22Rv1 (cell line): ENCODE data around the gene USP2.

Source experiments
- H3K27ac ChIP-seq: fragments of 450-650 bp; 2 replicates; pipeline ENCODE4 v1.5.1; 2017
- CTCF ChIP-seq: fragments of 450-650 bp; IDR thresholded peaks from 2 replicates; pipeline ENCODE4 v1.5.1; 2017; ENCODE audit warnings: mild to moderate bottlenecking
- ZFX ChIP-seq: fragments of 450-650 bp; IDR thresholded peaks from 2 replicates; pipeline ENCODE4 v1.6.1; 2017; ENCODE audit warnings: antibody characterized with exemption, borderline replicate concordance

The USP2 gene

GRCh38 chr11:119351232-119351631 is 30.3 kb downstream of the USP2 start:
- H3K27ac ChIP-seq = no peak overlapping the region
- TF ChIP-seq CTCF (no peak), ZFX (no peak)

- no peak for TF ChIP-seq ZFX
- no peak for TF ChIP-seq CTCF
- H3K27ac ChIP-seq = no peak overlapping the region
These were observed 31.2 kb downstream of the USP2 start for GRCh38 chr11:119350302-119350701.

GRCh38 chr11:119347940-119348605 is 33.4 kb downstream of the USP2 start:
- no peak for TF ChIP-seq CTCF
- TF ChIP-seq ZFX = no peak
- H3K27ac ChIP-seq = no peak overlapping the region

- H3K27ac ChIP-seq = no peak overlapping the region
- TF ChIP-seq ZFX = no peak
- no peak for TF ChIP-seq CTCF
These were observed 34.2 kb downstream of the USP2 start for GRCh38 chr11:119347242-119347641.

GRCh38 chr11:119346605-119347004 is 34.9 kb downstream of the USP2 start, which contains the start of gene MFRP:
Gene MFRP (minus strand): TSS chr11:119346705. CDS start chr11:119346513, 192 bp downstream.
- H3K27ac ChIP-seq = no peak within 1 kb of the TSS
- TF ChIP-seq CTCF = no peak
- TF ChIP-seq ZFX = no peak

GRCh38 chr11:119345685-119346084 is 35.8 kb downstream of the USP2 start:
- no peak overlapping the region for H3K27ac ChIP-seq
- TF ChIP-seq ZFX (no peak), CTCF (no peak)

GRCh38 chr11:119344291-119345010 is 37.0 kb downstream of the USP2 start:
- no peak for TF ChIP-seq CTCF
- no peak for TF ChIP-seq ZFX
- H3K27ac ChIP-seq = no peak overlapping the region
